H1 (cell line): ENCODE measurements around the gene TERF2IP. TPM values are rescaled to one million over a fixed set of nuclear protein-coding genes. Genes with fewer than 3 reads are reported as not detected.

Experiments used
- polyA plus RNA-seq, 7 experiments: library from polyadenylated mRNA; depleted of rRNA in 3 of 7; stranded (reverse) in 5 of 7; unstranded in 2 of 7; fragments of >200 nt in 5 of 7; fragments of 200-250 nt in 2 of 7; gene quantifications; 1 replicate in 5 of 7; 2 replicates in 1 of 7; 4 replicates in 1 of 7; pipeline versions ENCODE4 v1.2.1 to v1.2.3, GENCODE V29; 2011 to 2013; ENCODE audit warnings: missing spikeins in 2 of 7, mixed read lengths in 2 of 7
- small RNA-seq: library from polyadenylated mRNA; stranded (forward); fragments of <200 nt; extraction: miRNeasy Mini kit (QIAGEN cat#:217004); gene quantifications from one replicate; pipeline ENCODE3, GENCODE V24; 2013; ENCODE audit not compliant: insufficient read depth
- total RNA-seq: library from RNA; stranded (reverse); fragmentation: NEBNext Ultra II Directional; extraction: Animal tissue kit (Norgen Biotek cat#: 25700); gene quantifications from 2 replicates; pipeline ENCODE4 v1.2.1, GENCODE V29; 2021

The TERF2IP gene
- total and polyA plus RNA-seq, 2 of the 8 experiments (the other 6 are each of a cell fraction or from before 2014, with no cell fraction given): 5.5 to 15.1 TPM

Small RNA genes within 50 kb of the gene (small RNA-seq; reads per million reads assigned to genes)
- not detected for gene RN7SL520P

Other genes starting within 250 kb of the TERF2IP start
- 76.9 and 77.3 TPM in 2 replicates for gene CFDP1, start 214.3 kb upstream of the TERF2IP start, total RNA-seq
- gene CFDP1, start 214.3 kb upstream of the TERF2IP start, polyA plus RNA-seq (2011; rRNA removed): 22.5 and 25.5 TPM in 2 replicates
- 52.8 and 56.6 TPM in 2 replicates for gene TMEM170A, start 183.1 kb upstream of the TERF2IP start, total RNA-seq
- gene TMEM170A, start 183.1 kb upstream of the TERF2IP start, polyA plus RNA-seq (2011; rRNA removed): 21.1 and 22.9 TPM in 2 replicates
- 25.4 and 26.4 TPM in 2 replicates for gene CHST6, start 152.3 kb upstream of the TERF2IP start, total RNA-seq
- 18.2 and 26.5 TPM in 2 replicates for gene CHST6, start 152.3 kb upstream of the TERF2IP start, polyA plus RNA-seq (2011; rRNA removed)
- gene CHST5, start 111.7 kb upstream of the TERF2IP start, total RNA-seq: 0.13 and 0.15 TPM in 2 replicates
- 0.13 and 0.23 TPM in 2 replicates for gene CHST5, start 111.7 kb upstream of the TERF2IP start, polyA plus RNA-seq (2011; rRNA removed)
- 8.0 and 8.3 TPM in 2 replicates for gene TMEM231, start 91.5 kb upstream of the TERF2IP start, total RNA-seq
- 26.7 and 37.6 TPM in 2 replicates for gene TMEM231, start 91.5 kb upstream of the TERF2IP start, polyA plus RNA-seq (2011; rRNA removed)
- gene GABARAPL2, start 81.4 kb upstream of the TERF2IP start, total RNA-seq: 67.4 and 71.3 TPM in 2 replicates
- 38.1 and 65.8 TPM in 2 replicates for gene GABARAPL2, start 81.4 kb upstream of the TERF2IP start, polyA plus RNA-seq (2011; rRNA removed)
- gene ADAT1, start 24.5 kb upstream of the TERF2IP start, total RNA-seq: 44.7 and 47.4 TPM in 2 replicates
- 28.3 and 30.7 TPM in 2 replicates for gene ADAT1, start 24.5 kb upstream of the TERF2IP start, polyA plus RNA-seq (2011; rRNA removed)
- gene KARS1, start 108 bp upstream of the TERF2IP start, total RNA-seq: 210 and 221 TPM in 2 replicates
- gene KARS1, start 108 bp upstream of the TERF2IP start, polyA plus RNA-seq (2011; rRNA removed): 68.2 and 97.5 TPM in 2 replicates
- gene CPHXL2, start 29.2 kb downstream of the TERF2IP start, total RNA-seq: not detected in 2 replicates
- gene CPHXL2, start 29.2 kb downstream of the TERF2IP start, polyA plus RNA-seq (2011; rRNA removed): not detected in 2 replicates
- gene DUXB, start 53.7 kb downstream of the TERF2IP start, total RNA-seq: not detected in 2 replicates
- gene DUXB, start 53.7 kb downstream of the TERF2IP start, polyA plus RNA-seq (2011; rRNA removed): not detected in 2 replicates
- not detected in 2 replicates for gene CPHXL, start 78.7 kb downstream of the TERF2IP start, total RNA-seq
- gene CPHXL, start 78.7 kb downstream of the TERF2IP start, polyA plus RNA-seq (2011; rRNA removed): not detected in 2 replicates